Measurements from ENCODE around the gene SLC38A1. TPM values are rescaled to one million over a fixed set of nuclear protein-coding genes. Genes with fewer than 3 reads are reported as not detected.

The SLC38A1 gene
- total RNA-seq, 1 experiment from 2014 or later = 155 TPM

GRCh38 chr12:46244273-46244915, 24.4 kb downstream of the SLC38A1 start:
- no peak overlapping the region for H3K4me2 ChIP-seq (ENCODE audit: low read length)
- peaks cover 6% of the 10 kb centered on the region; the same call in 1 of the 2 replicates for H4K20me1 ChIP-seq (ENCODE audit: insufficient read depth)
- no peaks in the 10 kb centered on the region for H3K27me3 ChIP-seq (ENCODE audit: insufficient read depth, low read length)
- no peak overlapping the region for H3K27ac ChIP-seq (ENCODE audit: low read depth, low read length)
- no peak overlapping the region for H2AFZ ChIP-seq (ENCODE audit: low read depth, low read length, poor library complexity, severe bottlenecking)
- no peaks in the 10 kb centered on the region for H3K9me3 ChIP-seq (ENCODE audit: control insufficient read depth in 1 of 2, insufficient read depth in 1 of 2, low read depth in 1 of 2, low read length in 2 of 2)
- intact Hi-C loops (cut with micrococcal nuclease) = no loop called here
- no peak for ATAC-seq
- no peak overlapping the region for H3K9ac ChIP-seq (ENCODE audit: low read length)
- H3K4me3 ChIP-seq (replicated peaks in 1 of 2; ENCODE audit: low read depth in 1 of 2, low read length in 2 of 2) = no peak overlapping the region
- POLR2A ChIA-PET = no interaction called here
- no TSS peak for BruUV-seq (replicated peaks)
- no peaks in the 10 kb centered on the region for H3K9me2 ChIP-seq (ENCODE audit: insufficient read depth)
- H3K36me3 ChIP-seq (ENCODE audit: control insufficient read depth in 1 of 2, insufficient read depth in 2 of 2, low read length in 2 of 2) = peaks cover 2 to 39% of the 10 kb centered on the region in 2 experiments; a peak in 2 of 4 replicates
- CTCF ChIA-PET = no interaction called here
- H3K4me1 ChIP-seq (ENCODE audit: control insufficient read depth in 1 of 2, insufficient read depth in 2 of 2, low read length in 2 of 2) = no peaks in the 10 kb centered on the region
- H3K79me2 ChIP-seq (ENCODE audit: insufficient read depth, low read length) = peaks cover 97% of the 10 kb centered on the region
- RAD21 ChIA-PET (ENCODE audit: low non-redundant PET in 1 of 2, low total read pairs in 2 of 2, uncharacterized antibody in 2 of 2, unreplicated experiment in 2 of 2) = no interaction called here
- DNase-seq (ENCODE audit: low read depth, low spot score) = no peak
- TF ChIP-seq CBX3 (IDR thresholded peaks at IDR 0.05; ENCODE audit: low read depth) (no peak), TCF7L2 (IDR thresholded peaks at IDR 0.05; ENCODE audit: borderline replicate concordance, extremely low read depth, insufficient read depth, insufficient read length) (no peak), ELF1 (IDR thresholded peaks at IDR 0.05; ENCODE audit: borderline replicate concordance, low read depth) (no peak), EZH2 (IDR thresholded peaks at IDR 0.05) (no peak), EZH2phosphoT487 (IDR thresholded peaks at IDR 0.05; ENCODE audit: borderline replicate concordance) (no peak), POLR2A (IDR thresholded peaks at IDR 0.05; ENCODE audit: borderline replicate concordance, extremely low read depth, insufficient read depth, insufficient read length) (no peak), EGR1 (IDR thresholded peaks at IDR 0.05; ENCODE audit: low read depth) (no peak), ZFX (IDR thresholded peaks at IDR 0.05) (no peak), ZNF274 (IDR thresholded peaks at IDR 0.05; ENCODE audit: low read depth, low read length) (no peak), YY1 (IDR thresholded peaks at IDR 0.05; ENCODE audit: extremely low read depth, insufficient replicate concordance, low read depth, low read length) (no peak), POLR2AphosphoS5 (IDR thresholded peaks at IDR 0.05; ENCODE audit: low read depth, low read length) (no peak)
- TF ChIP-seq, protein P1, sequence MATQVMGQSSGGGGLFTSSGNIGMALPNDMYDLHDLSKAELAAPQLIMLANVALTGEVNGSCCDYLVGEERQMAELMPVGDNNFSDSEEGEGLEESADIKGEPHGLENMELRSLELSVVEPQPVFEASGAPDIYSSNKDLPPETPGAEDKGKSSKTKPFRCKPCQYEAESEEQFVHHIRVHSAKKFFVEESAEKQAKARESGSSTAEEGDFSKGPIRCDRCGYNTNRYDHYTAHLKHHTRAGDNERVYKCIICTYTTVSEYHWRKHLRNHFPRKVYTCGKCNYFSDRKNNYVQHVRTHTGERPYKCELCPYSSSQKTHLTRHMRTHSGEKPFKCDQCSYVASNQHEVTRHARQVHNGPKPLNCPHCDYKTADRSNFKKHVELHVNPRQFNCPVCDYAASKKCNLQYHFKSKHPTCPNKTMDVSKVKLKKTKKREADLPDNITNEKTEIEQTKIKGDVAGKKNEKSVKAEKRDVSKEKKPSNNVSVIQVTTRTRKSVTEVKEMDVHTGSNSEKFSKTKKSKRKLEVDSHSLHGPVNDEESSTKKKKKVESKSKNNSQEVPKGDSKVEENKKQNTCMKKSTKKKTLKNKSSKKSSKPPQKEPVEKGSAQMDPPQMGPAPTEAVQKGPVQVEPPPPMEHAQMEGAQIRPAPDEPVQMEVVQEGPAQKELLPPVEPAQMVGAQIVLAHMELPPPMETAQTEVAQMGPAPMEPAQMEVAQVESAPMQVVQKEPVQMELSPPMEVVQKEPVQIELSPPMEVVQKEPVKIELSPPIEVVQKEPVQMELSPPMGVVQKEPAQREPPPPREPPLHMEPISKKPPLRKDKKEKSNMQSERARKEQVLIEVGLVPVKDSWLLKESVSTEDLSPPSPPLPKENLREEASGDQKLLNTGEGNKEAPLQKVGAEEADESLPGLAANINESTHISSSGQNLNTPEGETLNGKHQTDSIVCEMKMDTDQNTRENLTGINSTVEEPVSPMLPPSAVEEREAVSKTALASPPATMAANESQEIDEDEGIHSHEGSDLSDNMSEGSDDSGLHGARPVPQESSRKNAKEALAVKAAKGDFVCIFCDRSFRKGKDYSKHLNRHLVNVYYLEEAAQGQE (IDR thresholded peaks at IDR 0.05; ENCODE audit: low read depth) = no peak
- TF ChIP-seq, protein P2, sequence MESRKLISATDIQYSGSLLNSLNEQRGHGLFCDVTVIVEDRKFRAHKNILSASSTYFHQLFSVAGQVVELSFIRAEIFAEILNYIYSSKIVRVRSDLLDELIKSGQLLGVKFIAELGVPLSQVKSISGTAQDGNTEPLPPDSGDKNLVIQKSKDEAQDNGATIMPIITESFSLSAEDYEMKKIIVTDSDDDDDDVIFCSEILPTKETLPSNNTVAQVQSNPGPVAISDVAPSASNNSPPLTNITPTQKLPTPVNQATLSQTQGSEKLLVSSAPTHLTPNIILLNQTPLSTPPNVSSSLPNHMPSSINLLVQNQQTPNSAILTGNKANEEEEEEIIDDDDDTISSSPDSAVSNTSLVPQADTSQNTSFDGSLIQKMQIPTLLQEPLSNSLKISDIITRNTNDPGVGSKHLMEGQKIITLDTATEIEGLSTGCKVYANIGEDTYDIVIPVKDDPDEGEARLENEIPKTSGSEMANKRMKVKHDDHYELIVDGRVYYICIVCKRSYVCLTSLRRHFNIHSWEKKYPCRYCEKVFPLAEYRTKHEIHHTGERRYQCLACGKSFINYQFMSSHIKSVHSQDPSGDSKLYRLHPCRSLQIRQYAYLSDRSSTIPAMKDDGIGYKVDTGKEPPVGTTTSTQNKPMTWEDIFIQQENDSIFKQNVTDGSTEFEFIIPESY (IDR thresholded peaks at IDR 0.05; ENCODE audit: extremely low read depth, insufficient replicate concordance, low read length) = no peak
- TF ChIP-seq, protein P3, sequence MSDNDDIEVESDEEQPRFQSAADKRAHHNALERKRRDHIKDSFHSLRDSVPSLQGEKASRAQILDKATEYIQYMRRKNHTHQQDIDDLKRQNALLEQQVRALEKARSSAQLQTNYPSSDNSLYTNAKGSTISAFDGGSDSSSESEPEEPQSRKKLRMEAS (IDR thresholded peaks at IDR 0.05) = no peak

All from HCT116 (cell line).